Jurkat, Clone E6-1 (cell line): ENCODE results near the gene PRIMPOL.
"Not testable (repeated sequence)": the region's sequence is repeated elsewhere in the genome, so short reads cannot be mapped to it uniquely, and the experiment has no call there.

ENCODE experiments used
- DNase-seq: peaks from one replicate; pipeline ENCODE4 v3.0.0-alpha.2; 2011; ENCODE audit warnings: low read depth, low spot score
- H3K4me3 ChIP-seq: 2 replicates; pipeline ENCODE4 v1.5.1; 2011; ENCODE audit warnings: mild to moderate bottlenecking, low read length, control low read depth, moderate library complexity

PRIMPOL gene

GRCh38 chr4:184635381-184635780 is 14.2 kb upstream of the PRIMPOL start:
- no peak overlapping the region for H3K4me3 ChIP-seq
- no peak for DNase-seq

GRCh38 chr4:184636144-184636543 is 13.4 kb upstream of the PRIMPOL start:
- DNase-seq, result no peak
- H3K4me3 ChIP-seq, result no peak overlapping the region

- H3K4me3 ChIP-seq, result no peak overlapping the region
- DNase-seq, result no peak
These were observed 12.6 kb upstream of the PRIMPOL start for GRCh38 chr4:184636897-184637296.

- H3K4me3 ChIP-seq, result no peak overlapping the region
- DNase-seq, result no peak
These were observed 8.5 kb upstream of the PRIMPOL start for GRCh38 chr4:184641022-184641421.

DNA sequence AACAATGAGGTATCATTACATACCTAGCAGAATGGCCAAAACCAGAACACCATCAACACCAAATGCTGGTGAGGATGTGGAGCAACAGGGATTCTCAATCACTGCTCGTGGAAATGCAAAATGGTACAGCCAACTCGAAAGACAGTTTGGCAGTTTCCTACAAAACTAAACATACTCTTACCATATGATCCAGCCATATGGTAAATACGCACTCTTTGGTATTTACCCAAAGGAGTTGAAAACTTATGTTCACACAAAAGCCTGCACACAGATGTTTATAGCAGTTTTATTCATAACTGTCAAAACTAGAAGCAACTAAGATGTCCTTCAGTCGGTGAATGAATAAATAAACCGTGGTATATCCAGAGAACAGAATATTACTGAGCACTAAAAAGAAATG is 8.1 kb upstream of the PRIMPOL start:
- no peak overlapping the region for H3K4me3 ChIP-seq
- DNase-seq, result no peak

GRCh38 chr4:184643731-184644130 is 5.8 kb upstream of the PRIMPOL start:
- no peak overlapping the region for H3K4me3 ChIP-seq
- no peak for DNase-seq

GRCh38 chr4:184644553-184645307 is 4.8 kb upstream of the PRIMPOL start:
- DNase-seq, result no peak
- H3K4me3 ChIP-seq, result no peak overlapping the region

GRCh38 chr4:184645904-184646610 is 3.5 kb upstream of the PRIMPOL start:
- no peak overlapping the region for H3K4me3 ChIP-seq
- no peak for DNase-seq

DNA sequence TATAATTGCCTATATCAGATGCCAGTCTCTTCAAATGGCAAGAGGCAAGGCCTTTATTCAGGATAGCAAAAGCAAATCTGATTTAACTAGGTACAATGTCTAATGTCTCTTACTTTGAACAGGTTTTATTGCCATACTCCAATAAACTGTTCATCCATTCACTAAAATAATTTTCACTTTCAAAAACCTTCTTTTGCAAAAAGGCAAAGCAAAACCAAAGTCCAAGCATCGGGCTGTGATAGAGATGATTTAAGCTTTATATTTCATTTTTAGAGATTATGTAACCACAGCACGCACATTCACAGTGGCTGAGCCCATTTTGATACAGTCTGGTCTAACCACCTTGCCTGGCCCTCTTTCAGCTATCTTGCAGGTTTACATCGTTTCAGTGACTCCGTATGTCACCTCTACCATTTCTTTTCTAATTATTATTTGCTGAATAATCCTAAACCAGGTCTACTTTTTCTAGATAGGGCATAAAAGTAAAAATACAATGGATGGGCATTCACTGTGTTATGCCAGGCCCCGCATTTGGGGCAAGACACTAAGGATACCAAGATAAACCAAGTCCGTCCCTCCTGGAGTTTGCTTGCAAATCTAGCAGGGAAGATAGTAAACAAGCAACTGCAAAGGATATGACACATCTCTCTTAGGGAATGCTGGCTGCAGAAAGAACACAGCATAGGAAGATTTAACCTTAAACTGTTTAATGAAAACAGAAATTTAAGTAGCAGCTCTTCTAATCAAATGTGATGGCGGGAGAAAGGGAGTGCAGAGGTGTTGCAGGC is 2.1 kb upstream of the PRIMPOL start:
- peak overlapping the region; percentile 86 for H3K4me3 ChIP-seq

GRCh38 chr4:184648054-184648312 is 1.6 kb upstream of the PRIMPOL start:
- no peak for DNase-seq
- peak overlapping the region; percentile 86 for H3K4me3 ChIP-seq

More for the DNA sequence above, 2.1 kb upstream of the PRIMPOL start:
- no peak for DNase-seq

DNA sequence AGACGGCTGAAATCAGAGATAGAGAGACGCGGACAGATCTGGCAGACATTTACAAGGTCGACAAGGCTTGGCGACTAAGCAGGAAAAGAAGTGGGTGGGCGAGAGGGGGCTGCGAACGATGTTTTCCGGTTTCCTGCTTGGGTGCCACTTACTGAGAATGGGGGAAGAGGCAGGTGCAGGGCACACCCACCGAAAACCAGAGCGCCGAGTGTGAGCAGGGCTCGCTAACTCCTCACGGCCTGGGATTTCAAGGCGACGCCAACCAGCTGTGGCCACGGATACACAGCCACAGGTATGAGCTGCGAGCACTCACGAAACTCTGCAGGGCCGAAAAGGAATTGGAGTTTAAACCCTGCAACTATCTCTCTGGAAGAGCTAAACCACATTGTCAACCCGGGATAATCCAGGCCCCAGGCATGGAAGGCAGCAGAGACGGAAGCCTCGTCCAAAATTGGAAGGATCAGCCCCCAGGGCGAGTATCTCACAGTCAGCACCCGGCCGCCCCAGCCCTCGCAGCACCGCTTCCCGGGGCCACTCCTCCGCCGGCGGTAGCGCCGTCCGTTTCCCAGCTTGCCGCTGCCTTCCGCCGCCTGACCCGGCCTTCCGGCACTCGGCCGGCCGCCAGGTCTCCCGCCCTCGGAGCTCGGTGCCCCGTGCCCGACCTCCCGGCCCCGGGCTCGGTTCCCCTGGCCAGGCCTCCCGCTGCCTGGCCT is 1.1 kb upstream of the PRIMPOL start:
- peak; percentile 66 for DNase-seq

DNA sequence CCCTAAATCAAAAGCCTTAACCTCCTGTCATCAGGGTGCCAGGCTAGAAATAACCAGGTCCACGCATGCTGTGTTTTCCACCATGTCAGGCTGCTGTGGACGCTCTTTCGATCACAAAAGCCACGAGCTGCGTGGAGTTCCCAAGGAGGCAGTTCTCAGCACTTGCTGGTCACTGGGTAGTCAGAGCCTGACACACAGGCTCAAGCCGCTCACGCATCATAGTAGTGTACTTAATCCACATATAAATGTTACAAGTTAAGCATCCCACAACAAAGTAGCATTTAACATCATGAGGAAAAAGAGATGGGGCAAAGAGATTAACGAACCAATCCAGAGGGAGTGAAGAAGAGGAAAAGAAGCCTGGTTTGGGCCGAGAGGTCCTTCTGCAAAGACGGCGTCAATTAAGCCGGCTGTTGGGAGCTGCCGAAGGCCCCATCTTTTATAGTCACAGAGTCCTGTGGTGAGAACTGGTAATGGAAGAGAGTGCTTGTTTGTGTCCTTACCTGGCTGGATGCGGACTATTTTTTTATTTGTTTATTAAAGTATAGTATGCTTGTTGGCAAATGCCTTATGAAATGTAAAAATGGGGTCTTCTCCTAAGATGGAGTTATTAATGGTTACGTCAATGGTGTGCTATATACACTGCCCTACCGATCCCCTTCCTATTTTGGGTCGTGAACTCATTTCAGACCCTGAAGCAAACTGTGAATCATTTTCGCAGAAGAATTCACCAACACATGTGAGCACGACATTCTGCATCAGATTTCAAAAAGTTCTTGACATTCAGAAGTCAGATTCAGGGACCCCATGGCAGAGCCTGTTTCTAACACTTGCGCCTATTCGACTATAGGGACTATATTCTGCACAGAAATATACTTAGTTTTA is 675 bp downstream of the PRIMPOL start:
- peak overlapping the region; percentile 96 for H3K4me3 ChIP-seq
- no peak for DNase-seq

More for the DNA sequence above, 1.1 kb upstream of the PRIMPOL start:
- H3K4me3 ChIP-seq, result peak overlapping the region; percentile 86

DNA sequence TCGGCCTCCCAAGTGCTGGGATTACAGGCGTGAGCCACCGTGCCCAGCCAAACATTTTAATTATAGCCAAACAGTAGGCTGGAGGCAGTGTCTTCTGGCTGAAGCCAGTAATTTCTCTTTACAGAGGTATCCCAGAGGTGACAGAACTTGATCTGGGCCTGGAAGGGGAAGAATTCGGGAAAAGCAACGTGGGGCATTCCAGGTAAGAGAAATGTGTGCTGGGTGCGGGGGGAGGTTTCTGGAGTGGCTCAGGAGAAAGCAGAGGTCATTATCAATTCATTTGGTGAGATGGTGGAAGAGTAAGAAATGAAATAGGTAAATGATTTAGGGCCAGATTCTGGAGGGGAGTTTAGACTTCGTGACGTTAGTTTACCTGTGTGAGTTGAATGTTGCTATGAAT is 2.4 kb downstream of the PRIMPOL start:
- no peak overlapping the region for H3K4me3 ChIP-seq
- no peak for DNase-seq

- not testable (repeated sequence) for DNase-seq, H3K4me3 ChIP-seq
These were observed 3.1 kb downstream of the PRIMPOL start for GRCh38 chr4:184652681-184653080.

DNA sequence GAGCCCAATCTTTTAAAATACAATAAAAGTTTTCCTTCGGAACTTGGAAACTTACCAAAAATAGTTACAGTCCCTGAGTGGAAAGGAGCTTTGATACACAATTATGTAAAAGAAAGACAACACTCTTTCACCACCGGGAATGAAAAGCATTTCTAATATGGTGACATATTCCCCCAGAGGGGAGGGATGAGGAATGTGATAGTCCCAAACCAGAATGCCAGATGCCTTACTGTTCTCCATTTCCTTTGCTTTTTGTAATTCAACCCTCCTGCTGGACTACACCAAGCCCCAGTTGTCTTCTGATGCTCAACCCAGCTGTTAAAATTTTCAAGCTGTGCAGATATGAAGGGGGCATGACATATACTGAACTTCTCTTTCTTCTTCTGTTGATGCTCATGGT is 4.1 kb downstream of the PRIMPOL start:
- H3K4me3 ChIP-seq, result no peak overlapping the region

GRCh38 chr4:184655889-184656869 is 6.6 kb downstream of the PRIMPOL start:
- H3K4me3 ChIP-seq, result no peak overlapping the region
- no peak for DNase-seq

More for the DNA sequence above, 4.1 kb downstream of the PRIMPOL start:
- DNase-seq, result no peak

DNA sequence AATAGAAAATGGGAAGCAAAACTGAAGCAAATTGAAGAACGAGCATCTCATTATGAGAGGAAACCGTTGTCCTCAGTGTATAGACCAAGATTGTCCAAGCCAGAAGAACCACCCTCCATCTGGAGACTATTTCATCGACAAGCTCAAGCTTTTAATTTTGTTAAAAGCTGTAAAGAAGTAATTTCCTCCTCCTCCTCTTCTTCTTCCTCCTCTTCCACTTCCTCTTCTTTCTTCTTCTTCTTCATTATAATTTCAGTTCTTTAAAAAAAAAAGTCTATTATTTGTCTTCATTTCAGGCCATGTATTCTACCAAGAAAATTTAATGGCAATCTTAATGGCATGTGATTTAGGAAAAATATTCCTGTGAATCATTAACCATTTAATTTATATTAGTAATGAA is 7.6 kb downstream of the PRIMPOL start:
- H3K4me3 ChIP-seq, result no peak overlapping the region
- DNase-seq, result no peak
